T-helper 1 cell treated with Interleukin-12 subunit alpha and Interleukin-12 subunit beta and Interleukin-4 antibody, amounts not matched to agents 30 μg/mL and 1 μg/mL, for 36 hours (primary cell): ENCODE measurements around the gene RNF13.
"Not testable (repeated sequence)": the region's sequence is repeated elsewhere in the genome, so short reads cannot be mapped to it uniquely, and the experiment has no call there.

Experiments used
- H3K27ac Mint-ChIP-seq: one replicate; pipeline ENCODE4 v1.8.0; 2021; ENCODE audit warnings: mild to moderate bottlenecking, mixed read lengths
- H3K27me3 Mint-ChIP-seq: one replicate; pipeline ENCODE4 v1.8.0; 2021; ENCODE audit warnings: low read depth, mixed read lengths
- H3K36me3 Mint-ChIP-seq: one replicate; pipeline ENCODE4 v1.8.0; 2021; ENCODE audit warnings: low read depth, mixed read lengths
- H3K4me1 Mint-ChIP-seq: one replicate; pipeline ENCODE4 v1.8.0; 2021; ENCODE audit warnings: low read depth, mixed read lengths
- H3K4me3 Mint-ChIP-seq: one replicate; pipeline ENCODE4 v1.8.0; 2021; ENCODE audit warnings: mild to moderate bottlenecking, moderate library complexity, mixed read lengths
- H3K9me3 Mint-ChIP-seq: one replicate; pipeline ENCODE4 v1.8.0; 2021; ENCODE audit warnings: mixed read lengths

Gene RNF13

GRCh38 chr3:149883860-149884259 is 70.8 kb downstream of the RNF13 start:
- not testable (repeated sequence) for H3K27me3 Mint-ChIP-seq, H3K36me3 Mint-ChIP-seq, H3K4me1 Mint-ChIP-seq, H3K9me3 Mint-ChIP-seq, H3K27ac Mint-ChIP-seq, H3K4me3 Mint-ChIP-seq

GRCh38 chr3:149884848-149885247 is 71.8 kb downstream of the RNF13 start:
- H3K9me3 Mint-ChIP-seq, H3K36me3 Mint-ChIP-seq, H3K4me3 Mint-ChIP-seq, H3K4me1 Mint-ChIP-seq, H3K27ac Mint-ChIP-seq, H3K27me3 Mint-ChIP-seq: not testable (repeated sequence)

GRCh38 chr3:149886957-149887356 is 73.9 kb downstream of the RNF13 start:
- no peak overlapping the region for H3K4me3 Mint-ChIP-seq
- H3K27me3 Mint-ChIP-seq, result no peaks in the 10 kb centered on the region
- peaks cover 5% of the 10 kb centered on the region for H3K9me3 Mint-ChIP-seq
- peaks cover 13% of the 10 kb centered on the region for H3K36me3 Mint-ChIP-seq
- H3K4me1 Mint-ChIP-seq, result peaks cover 14% of the 10 kb centered on the region
- no peak overlapping the region for H3K27ac Mint-ChIP-seq

GRCh38 chr3:149891621-149892020 is 78.6 kb downstream of the RNF13 start:
- Mint-ChIP-seq H3K9me3 (no peaks in the 10 kb centered on the region), H3K4me1 (peaks cover 7% of the 10 kb centered on the region), H3K27me3 (no peaks in the 10 kb centered on the region), H3K4me3 (no peak overlapping the region), H3K36me3 (peaks cover 7% of the 10 kb centered on the region), H3K27ac (no peak overlapping the region)

- Mint-ChIP-seq H3K4me1 (peaks cover 7% of the 10 kb centered on the region), H3K4me3 (no peak overlapping the region), H3K9me3 (no peaks in the 10 kb centered on the region), H3K36me3 (peaks cover 7% of the 10 kb centered on the region), H3K27ac (no peak overlapping the region), H3K27me3 (no peaks in the 10 kb centered on the region)
These were observed 79.4 kb downstream of the RNF13 start for GRCh38 chr3:149892371-149892770.

- Mint-ChIP-seq H3K4me3 (no peak overlapping the region), H3K36me3 (peaks cover 13% of the 10 kb centered on the region), H3K27me3 (no peaks in the 10 kb centered on the region), H3K9me3 (no peaks in the 10 kb centered on the region), H3K27ac (no peak overlapping the region), H3K4me1 (peaks cover 7% of the 10 kb centered on the region)
These were observed 81.2 kb downstream of the RNF13 start for GRCh38 chr3:149894205-149894604.

GRCh38 chr3:149895339-149895738 is 82.3 kb downstream of the RNF13 start:
- H3K9me3 Mint-ChIP-seq, result no peaks in the 10 kb centered on the region
- H3K4me3 Mint-ChIP-seq, result no peak overlapping the region
- peaks cover 15% of the 10 kb centered on the region for H3K36me3 Mint-ChIP-seq
- peaks cover 3% of the 10 kb centered on the region for H3K4me1 Mint-ChIP-seq
- H3K27ac Mint-ChIP-seq, result no peak overlapping the region
- H3K27me3 Mint-ChIP-seq, result no peaks in the 10 kb centered on the region

- Mint-ChIP-seq H3K9me3 (no peaks in the 10 kb centered on the region), H3K36me3 (peaks cover 12% of the 10 kb centered on the region), H3K27me3 (no peaks in the 10 kb centered on the region), H3K4me1 (peaks cover 3% of the 10 kb centered on the region), H3K27ac (no peak overlapping the region), H3K4me3 (no peak overlapping the region)
These were observed 82.8 kb downstream of the RNF13 start for GRCh38 chr3:149895769-149896168.

- Mint-ChIP-seq H3K36me3 (peaks cover 11% of the 10 kb centered on the region), H3K27ac (no peak overlapping the region), H3K4me3 (no peak overlapping the region)
These were observed 85.8 kb downstream of the RNF13 start for GRCh38 chr3:149898771-149899170.

GRCh38 chr3:149900322-149900721 is 87.3 kb downstream of the RNF13 start:
- H3K4me3 Mint-ChIP-seq, result no peak overlapping the region
- H3K36me3 Mint-ChIP-seq, result peaks cover 11% of the 10 kb centered on the region
- H3K27me3 Mint-ChIP-seq, result no peaks in the 10 kb centered on the region

More at GRCh38 chr3:149898771-149899170, 85.8 kb downstream of the RNF13 start:
- Mint-ChIP-seq H3K4me1 (peaks cover 2% of the 10 kb centered on the region), H3K27me3 (no peaks in the 10 kb centered on the region), H3K9me3 (no peaks in the 10 kb centered on the region)

GRCh38 chr3:149901770-149902169 is 88.8 kb downstream of the RNF13 start:
- no peak overlapping the region for H3K27ac Mint-ChIP-seq
- no peaks in the 10 kb centered on the region for H3K27me3 Mint-ChIP-seq
- no peaks in the 10 kb centered on the region for H3K9me3 Mint-ChIP-seq
- peaks cover 2% of the 10 kb centered on the region for H3K4me1 Mint-ChIP-seq
- H3K4me3 Mint-ChIP-seq, result no peak overlapping the region
- peaks cover 11% of the 10 kb centered on the region for H3K36me3 Mint-ChIP-seq

More at GRCh38 chr3:149900322-149900721, 87.3 kb downstream of the RNF13 start:
- no peak overlapping the region for H3K27ac Mint-ChIP-seq
- no peaks in the 10 kb centered on the region for H3K9me3 Mint-ChIP-seq
- H3K4me1 Mint-ChIP-seq, result peaks cover 2% of the 10 kb centered on the region

- Mint-ChIP-seq H3K36me3 (peaks cover 9% of the 10 kb centered on the region), H3K27me3 (no peaks in the 10 kb centered on the region), H3K9me3 (no peaks in the 10 kb centered on the region), H3K27ac (no peak overlapping the region), H3K4me3 (no peak overlapping the region), H3K4me1 (peaks cover 2% of the 10 kb centered on the region)
These were observed 89.6 kb downstream of the RNF13 start for GRCh38 chr3:149902498-149903139.

- H3K4me1 Mint-ChIP-seq, result no peaks in the 10 kb centered on the region
- no peaks in the 10 kb centered on the region for H3K27me3 Mint-ChIP-seq
- no peak overlapping the region for H3K27ac Mint-ChIP-seq
- H3K9me3 Mint-ChIP-seq, result no peaks in the 10 kb centered on the region
- no peaks in the 10 kb centered on the region for H3K36me3 Mint-ChIP-seq
- H3K4me3 Mint-ChIP-seq, result no peak overlapping the region
These were observed 93.0 kb downstream of the RNF13 start for GRCh38 chr3:149906036-149906435.

- Mint-ChIP-seq H3K36me3 (no peaks in the 10 kb centered on the region), H3K27ac (no peak overlapping the region), H3K9me3 (no peaks in the 10 kb centered on the region), H3K27me3 (no peaks in the 10 kb centered on the region), H3K4me3 (no peak overlapping the region), H3K4me1 (no peaks in the 10 kb centered on the region)
These were observed 95.5 kb downstream of the RNF13 start for GRCh38 chr3:149908424-149908957.

GRCh38 chr3:149909923-149910322 is 96.9 kb downstream of the RNF13 start:
- no peaks in the 10 kb centered on the region for H3K9me3 Mint-ChIP-seq
- H3K4me3 Mint-ChIP-seq, result no peak overlapping the region
- H3K4me1 Mint-ChIP-seq, result no peaks in the 10 kb centered on the region
- no peak overlapping the region for H3K27ac Mint-ChIP-seq
- no peaks in the 10 kb centered on the region for H3K36me3 Mint-ChIP-seq
- H3K27me3 Mint-ChIP-seq, result no peaks in the 10 kb centered on the region
